Activated T-helper 2 cell treated with anti-CD3 and anti-CD28 coated beads, Interferon-gamma antibody, Interleukin-2, Interleukin-4, amounts not matched to agents 10 μg/mL and 5 μg/mL and 100 μg/mL, durations not matched to agents 14 hours and 24 hours and 36 hours (primary cell): Measurements from ENCODE around the gene AMH. TPM values are rescaled to one million over a fixed set of nuclear protein-coding genes. Genes with fewer than 3 reads are reported as not detected.

Experiments
- DNase-seq: peaks from one replicate; pipeline ENCODE4 v3.0.0; 2021; ENCODE audit warnings: low spot score
- H3K27ac Mint-ChIP-seq: one replicate; pipeline ENCODE4 v1.8.0; 2021; ENCODE audit warnings: mixed read lengths
- H3K27me3 Mint-ChIP-seq: one replicate; pipeline ENCODE4 v1.8.0; 2021; ENCODE audit warnings: low read depth, mixed read lengths
- H3K36me3 Mint-ChIP-seq: one replicate; pipeline ENCODE4 v1.8.0; 2021; ENCODE audit warnings: low read depth, mixed read lengths
- H3K4me1 Mint-ChIP-seq: one replicate; pipeline ENCODE4 v1.8.0; 2021; ENCODE audit warnings: low read depth, mixed read lengths
- H3K4me3 Mint-ChIP-seq: one replicate; pipeline ENCODE4 v1.8.0; 2021; ENCODE audit warnings: low read depth, mild to moderate bottlenecking, moderate library complexity, mixed read lengths
- H3K9me3 Mint-ChIP-seq: one replicate; pipeline ENCODE4 v1.8.0; 2021; ENCODE audit warnings: mixed read lengths
- intact Hi-C: fragments of 100-400 bp; cut with micrococcal nuclease; formaldehyde crosslinking; loops from one replicate; pipeline ENCODE4 v1.15.1; 2023
- total RNA-seq: library from RNA; stranded (reverse); gene quantifications from 2 replicates; pipeline ENCODE4 v1.2.3, GENCODE V29; 2022

AMH gene
- total RNA-seq, 1 donor from 2014 or later: 4.3 TPM

DNA sequence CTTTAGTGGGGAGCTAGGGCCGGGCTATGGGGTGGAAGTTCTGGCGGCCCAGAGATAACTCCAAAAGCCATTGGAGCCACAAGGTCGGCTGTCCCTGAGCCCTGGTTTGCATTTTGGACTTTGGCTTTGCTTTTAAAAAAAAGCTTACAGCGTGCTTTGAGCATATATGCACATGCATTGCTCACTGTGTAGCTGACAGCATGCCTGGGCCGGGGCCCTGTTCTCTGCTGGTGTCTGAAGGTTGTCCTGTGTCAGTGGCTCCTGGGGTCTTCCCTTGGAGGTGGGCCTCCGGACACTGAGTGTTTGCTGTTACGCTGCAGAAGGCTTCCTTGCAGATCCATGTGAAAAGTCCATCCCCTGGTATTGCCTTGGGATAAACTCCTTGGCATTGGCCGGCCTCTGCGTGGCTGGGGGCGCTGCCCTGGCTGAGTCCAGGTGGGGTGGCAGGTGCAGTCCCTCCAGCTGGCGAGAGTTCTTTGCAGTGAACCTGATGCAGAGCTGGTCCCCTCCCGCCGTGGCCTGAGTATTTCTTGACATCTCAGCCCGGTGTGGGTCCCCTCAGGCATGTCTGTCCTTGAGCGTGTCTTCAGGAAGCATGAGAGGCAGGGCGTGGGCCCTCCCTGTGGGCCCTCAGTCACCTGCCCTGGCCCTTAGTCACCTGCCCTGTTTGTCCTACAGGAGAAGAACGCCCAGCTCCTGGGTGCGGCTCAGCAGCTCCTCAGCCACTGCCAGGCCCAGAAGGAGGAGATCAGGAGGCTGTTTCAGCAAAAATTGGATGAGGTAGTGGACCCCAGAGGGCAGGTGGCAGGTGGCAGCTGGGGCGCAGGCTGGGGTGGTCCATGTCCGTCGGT lies 36.0 kb upstream of the AMH start:
- Mint-ChIP-seq H3K9me3 (no peaks in the 10 kb centered on the region), H3K27ac (no peak overlapping the region), H3K4me3 (no peak overlapping the region), H3K4me1 (peaks cover 6% of the 10 kb centered on the region), H3K36me3 (peaks cover 71% of the 10 kb centered on the region), H3K27me3 (no peaks in the 10 kb centered on the region)
- no peak for DNase-seq
- intact Hi-C loops: no loop called here

DNA sequence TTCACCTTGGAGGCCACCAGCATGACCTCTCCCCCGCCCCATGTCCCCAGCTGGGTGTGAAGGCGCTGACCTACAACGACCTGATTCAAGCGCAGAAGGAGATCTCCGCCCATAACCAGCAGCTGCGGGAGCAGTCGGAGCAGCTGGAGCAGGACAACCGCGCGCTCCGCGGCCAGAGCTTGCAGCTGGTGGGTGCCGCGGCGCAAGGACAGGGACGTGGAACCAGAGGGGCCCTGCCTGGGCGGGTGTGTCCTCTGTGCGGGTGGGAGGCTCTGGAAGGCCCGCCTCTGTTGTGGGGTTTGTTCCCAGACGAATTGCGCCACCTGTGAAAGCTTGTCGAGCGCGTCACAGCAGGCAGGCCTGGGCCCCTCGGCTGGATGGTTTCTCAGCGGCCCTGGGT lies 35.3 kb upstream of the AMH start:
- Mint-ChIP-seq H3K27me3 (no peaks in the 10 kb centered on the region), H3K27ac (no peak overlapping the region), H3K4me1 (peaks cover 6% of the 10 kb centered on the region), H3K4me3 (no peak overlapping the region), H3K9me3 (no peaks in the 10 kb centered on the region), H3K36me3 (peaks cover 74% of the 10 kb centered on the region)
- no peak for DNase-seq
- intact Hi-C loops: no loop called here

DNA sequence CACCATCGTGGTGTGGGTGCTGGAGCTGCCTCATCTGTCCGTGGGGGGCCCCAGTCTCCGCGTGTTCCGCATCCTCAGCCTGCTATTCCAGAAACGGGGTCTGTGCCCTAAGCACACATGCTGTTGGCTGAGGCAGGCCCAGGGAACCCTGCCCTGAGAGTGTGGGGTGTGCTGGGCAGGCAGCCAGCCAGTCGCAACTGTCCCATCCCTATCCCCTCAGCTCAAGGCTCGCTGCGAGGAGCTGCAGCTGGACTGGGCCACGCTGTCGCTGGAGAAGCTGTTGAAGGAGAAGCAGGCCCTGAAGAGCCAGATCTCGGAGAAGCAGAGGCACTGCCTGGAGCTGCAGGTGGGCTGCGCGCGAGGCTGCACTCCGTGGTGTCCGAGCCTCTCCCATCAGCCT lies 34.9 kb upstream of the AMH start:
- Mint-ChIP-seq H3K27me3 (no peaks in the 10 kb centered on the region), H3K9me3 (no peaks in the 10 kb centered on the region), H3K27ac (no peak overlapping the region), H3K4me3 (no peak overlapping the region), H3K4me1 (peaks cover 6% of the 10 kb centered on the region), H3K36me3 (peaks cover 72% of the 10 kb centered on the region)
- intact Hi-C loops: no loop called here
- DNase-seq: no peak

GRCh38 chr19:2215281-2215751 lies 33.8 kb upstream of the AMH start:
- no peaks in the 10 kb centered on the region for H3K27me3 Mint-ChIP-seq
- H3K9me3 Mint-ChIP-seq: no peaks in the 10 kb centered on the region
- H3K27ac Mint-ChIP-seq: no peak overlapping the region
- H3K36me3 Mint-ChIP-seq: peaks cover 76% of the 10 kb centered on the region
- intact Hi-C loops: no loop called here
- DNase-seq: no peak
- H3K4me1 Mint-ChIP-seq: peaks cover 6% of the 10 kb centered on the region
- H3K4me3 Mint-ChIP-seq: no peak overlapping the region

- peaks cover 74% of the 10 kb centered on the region for H3K36me3 Mint-ChIP-seq
- no peaks in the 10 kb centered on the region for H3K27me3 Mint-ChIP-seq
- H3K9me3 Mint-ChIP-seq: no peaks in the 10 kb centered on the region
- DNase-seq: no peak
- H3K4me3 Mint-ChIP-seq: no peak overlapping the region
- peaks cover 6% of the 10 kb centered on the region for H3K4me1 Mint-ChIP-seq
- intact Hi-C loops: no loop called here
- H3K27ac Mint-ChIP-seq: no peak overlapping the region
Measured at GRCh38 chr19:2216361-2217225, 32.5 kb upstream of the AMH start.

GRCh38 chr19:2217591-2217990 lies 31.5 kb upstream of the AMH start:
- DNase-seq: no peak
- no peak overlapping the region for H3K4me3 Mint-ChIP-seq
- no peaks in the 10 kb centered on the region for H3K9me3 Mint-ChIP-seq
- peaks cover 65% of the 10 kb centered on the region for H3K36me3 Mint-ChIP-seq
- H3K4me1 Mint-ChIP-seq: peaks cover 6% of the 10 kb centered on the region
- no peaks in the 10 kb centered on the region for H3K27me3 Mint-ChIP-seq
- intact Hi-C loops: no loop called here
- H3K27ac Mint-ChIP-seq: no peak overlapping the region

DNA sequence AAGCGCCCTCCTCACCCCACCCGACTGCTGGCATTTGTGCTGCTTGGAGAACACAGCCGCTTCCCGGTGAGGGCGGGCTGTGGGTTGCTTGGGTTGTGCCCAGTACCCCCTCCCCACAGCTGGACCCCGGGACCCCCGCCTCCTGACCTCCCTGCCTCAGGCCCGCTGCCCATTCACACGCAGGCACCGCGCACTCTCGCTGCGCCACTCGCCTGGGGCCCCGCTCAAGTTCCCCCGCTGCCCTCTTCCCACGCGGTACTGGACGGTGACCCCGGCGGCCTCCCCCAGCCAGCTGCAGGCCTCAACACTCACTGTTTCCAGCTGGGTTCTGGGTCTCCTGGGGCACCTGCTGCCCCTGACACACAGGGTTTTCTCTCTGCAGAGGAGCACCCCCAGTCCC lies 29.4 kb upstream of the AMH start:
- Mint-ChIP-seq H3K27me3 (no peaks in the 10 kb centered on the region), H3K36me3 (peaks cover 63% of the 10 kb centered on the region), H3K27ac (no peak overlapping the region), H3K4me3 (no peak overlapping the region), H3K9me3 (no peaks in the 10 kb centered on the region), H3K4me1 (peaks cover 5% of the 10 kb centered on the region)
- no peak for DNase-seq
- intact Hi-C loops: no loop called here

DNA sequence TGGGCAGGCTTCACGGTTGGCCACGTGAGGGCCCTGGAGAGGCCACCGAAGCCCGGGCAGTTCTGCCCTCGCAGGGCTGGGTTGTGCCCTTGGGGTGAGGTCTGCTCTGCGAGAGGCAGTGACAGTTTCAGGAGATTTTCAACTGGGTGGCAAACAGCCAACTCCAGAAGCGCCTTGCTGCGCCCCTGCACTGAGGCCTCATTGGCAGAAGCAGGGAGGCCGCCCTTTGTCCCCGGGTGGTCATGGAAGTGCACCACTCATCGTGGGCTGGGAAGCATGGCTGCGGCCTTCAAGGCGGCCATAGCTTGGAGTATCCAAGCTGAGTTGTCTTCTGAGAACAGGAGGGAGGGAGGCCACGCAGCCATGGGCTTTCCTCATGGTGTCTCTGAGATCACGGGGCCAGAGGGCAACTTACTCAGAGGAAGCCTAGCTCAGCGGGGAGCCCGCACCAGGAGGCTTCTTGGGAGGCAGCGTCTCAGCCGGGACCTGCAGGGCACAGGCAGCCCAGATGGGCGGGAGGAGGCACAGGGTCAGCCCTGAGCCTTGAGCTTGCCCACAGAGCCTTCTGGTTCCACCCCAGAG lies 27.8 kb upstream of the AMH start:
- no peak overlapping the region for H3K27ac Mint-ChIP-seq
- no peaks in the 10 kb centered on the region for H3K27me3 Mint-ChIP-seq
- DNase-seq: no peak
- H3K9me3 Mint-ChIP-seq: no peaks in the 10 kb centered on the region
- H3K36me3 Mint-ChIP-seq: peaks cover 60% of the 10 kb centered on the region
- no peak overlapping the region for H3K4me3 Mint-ChIP-seq
- intact Hi-C loops: no loop called here
- H3K4me1 Mint-ChIP-seq: no peaks in the 10 kb centered on the region

GRCh38 chr19:2221918-2222317 lies 27.2 kb upstream of the AMH start:
- Mint-ChIP-seq H3K36me3 (peaks cover 55% of the 10 kb centered on the region), H3K4me1 (no peaks in the 10 kb centered on the region), H3K4me3 (no peak overlapping the region), H3K27ac (no peak overlapping the region), H3K9me3 (no peaks in the 10 kb centered on the region), H3K27me3 (no peaks in the 10 kb centered on the region)
- no peak for DNase-seq
- intact Hi-C loops: no loop called here

DNA sequence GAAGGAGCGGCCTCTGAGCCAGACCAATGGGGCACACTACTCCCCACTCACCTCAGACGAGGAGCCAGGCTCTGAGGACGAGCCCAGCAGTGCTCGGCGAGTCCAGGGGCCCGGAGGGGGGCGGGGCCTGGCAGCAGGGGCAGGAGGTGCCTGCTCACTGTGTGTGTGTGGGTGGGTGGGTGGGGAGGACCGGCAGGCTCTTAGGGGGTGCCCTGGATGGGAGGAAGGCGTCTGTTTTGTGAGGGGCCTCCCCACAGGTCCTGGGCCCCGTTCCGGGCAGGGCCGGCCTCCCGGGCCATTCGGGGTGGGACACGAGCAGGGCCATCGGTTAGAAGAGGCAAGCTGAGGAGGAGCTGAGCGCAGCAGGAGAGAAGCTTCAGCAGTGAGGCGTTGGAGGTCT lies 25.7 kb upstream of the AMH start:
- Mint-ChIP-seq H3K4me3 (no peak overlapping the region), H3K4me1 (no peaks in the 10 kb centered on the region), H3K9me3 (no peaks in the 10 kb centered on the region), H3K36me3 (peaks cover 50% of the 10 kb centered on the region), H3K27ac (no peak overlapping the region), H3K27me3 (no peaks in the 10 kb centered on the region)
- DNase-seq: no peak
- intact Hi-C loops: no loop called here

DNA sequence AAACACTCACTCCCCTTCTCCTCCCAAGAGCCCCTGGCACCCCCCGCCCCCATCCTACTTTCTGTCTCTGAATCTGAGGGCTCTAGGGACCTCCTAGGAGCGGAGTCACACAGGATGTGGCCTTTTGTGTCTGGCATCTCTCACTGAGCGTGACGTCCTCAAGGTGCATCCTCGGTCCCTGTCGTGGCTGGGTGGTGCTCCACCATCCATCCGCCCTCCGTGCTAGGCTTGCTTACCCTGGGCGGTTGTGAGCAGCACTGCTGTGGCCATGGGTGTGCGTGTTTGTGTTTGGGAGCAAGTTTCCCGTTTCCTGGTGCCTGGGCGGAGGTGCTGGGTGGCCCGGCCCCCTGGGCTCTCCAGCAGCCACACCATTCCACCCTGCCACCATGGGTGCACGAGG lies 25.2 kb upstream of the AMH start:
- no peaks in the 10 kb centered on the region for H3K4me1 Mint-ChIP-seq
- no peak for DNase-seq
- peaks cover 49% of the 10 kb centered on the region for H3K36me3 Mint-ChIP-seq
- no peak overlapping the region for H3K27ac Mint-ChIP-seq
- no peaks in the 10 kb centered on the region for H3K9me3 Mint-ChIP-seq
- H3K27me3 Mint-ChIP-seq: no peaks in the 10 kb centered on the region
- no peak overlapping the region for H3K4me3 Mint-ChIP-seq
- intact Hi-C loops: no loop called here

DNA sequence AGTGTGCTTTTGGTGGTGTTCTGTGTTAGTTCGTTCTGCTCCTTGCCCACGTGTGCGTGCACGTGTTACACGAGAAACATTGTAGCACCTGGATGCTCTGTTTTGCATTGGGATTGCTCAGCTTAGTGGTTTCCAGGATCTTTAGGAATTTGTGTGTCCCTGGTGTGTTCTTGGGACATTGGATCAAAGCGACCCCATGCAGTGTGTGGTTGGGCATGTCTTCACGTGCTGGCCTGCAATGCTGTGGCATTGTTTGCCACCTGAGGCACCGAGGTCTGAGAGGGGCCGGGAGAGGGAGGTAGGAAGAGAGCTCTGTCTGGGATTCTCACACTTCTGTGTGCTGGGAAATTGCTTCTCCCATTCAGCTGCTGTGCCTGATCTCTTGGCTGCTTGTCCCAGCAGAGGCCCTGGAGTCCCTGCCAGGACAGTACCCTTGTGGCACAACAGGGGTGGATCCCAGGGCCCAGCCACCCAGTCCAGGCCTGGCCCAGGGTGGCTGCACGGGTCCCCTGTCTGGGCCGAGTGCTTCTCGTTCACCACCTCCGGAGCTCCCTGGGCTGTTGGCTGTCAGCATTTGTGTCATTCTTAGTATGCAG lies 24.3 kb upstream of the AMH start:
- Mint-ChIP-seq H3K9me3 (no peaks in the 10 kb centered on the region), H3K27me3 (no peaks in the 10 kb centered on the region), H3K4me1 (no peaks in the 10 kb centered on the region), H3K36me3 (peaks cover 49% of the 10 kb centered on the region), H3K27ac (no peak overlapping the region), H3K4me3 (no peak overlapping the region)
- intact Hi-C loops: no loop called here
- DNase-seq: no peak
